GM12801 (cell line): ENCODE measurements around the gene IFNL1.

ENCODE experiments used
- TF ChIP-seq, protein P1 (sequence below): IDR thresholded peaks from one replicate; pipeline ENCODE4 v1.5.1; 2011; ENCODE audit warnings: control low read depth; ENCODE audit not compliant: insufficient read length; ENCODE audit errors: extremely low read depth

Gene IFNL1

DNA sequence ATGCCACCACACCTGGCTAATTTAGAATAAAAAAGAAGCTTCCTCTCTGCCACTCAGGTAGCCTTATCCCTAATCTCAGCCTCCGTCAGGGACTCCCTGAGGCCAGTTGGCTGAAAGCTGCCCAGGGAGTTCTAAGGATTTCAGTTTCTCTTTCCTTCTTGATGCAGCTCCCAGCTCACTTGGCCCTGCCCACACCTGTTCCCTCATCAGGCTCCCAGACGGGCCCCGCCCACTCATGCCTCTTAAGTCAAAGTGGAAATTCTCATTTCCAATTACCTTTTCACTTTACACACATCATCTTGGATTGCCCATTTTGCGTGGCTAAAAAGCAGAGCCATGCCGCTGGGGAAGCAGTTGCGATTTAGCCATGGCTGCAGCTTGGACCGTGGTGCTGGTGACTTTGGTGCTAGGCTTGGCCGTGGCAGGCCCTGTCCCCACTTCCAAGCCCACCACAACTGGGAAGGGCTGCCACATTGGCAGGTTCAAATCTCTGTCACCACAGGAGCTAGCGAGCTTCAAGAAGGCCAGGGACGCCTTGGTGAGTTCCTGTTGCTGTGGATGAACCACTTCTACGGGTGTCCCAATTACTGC, at the start of gene IFNL1:
IFNL1 (plus strand) TSS at position 353 of the 591 bp plus-strand sequence; CDS start at position 368, 15 bp downstream.
- TF ChIP-seq, protein P1, sequence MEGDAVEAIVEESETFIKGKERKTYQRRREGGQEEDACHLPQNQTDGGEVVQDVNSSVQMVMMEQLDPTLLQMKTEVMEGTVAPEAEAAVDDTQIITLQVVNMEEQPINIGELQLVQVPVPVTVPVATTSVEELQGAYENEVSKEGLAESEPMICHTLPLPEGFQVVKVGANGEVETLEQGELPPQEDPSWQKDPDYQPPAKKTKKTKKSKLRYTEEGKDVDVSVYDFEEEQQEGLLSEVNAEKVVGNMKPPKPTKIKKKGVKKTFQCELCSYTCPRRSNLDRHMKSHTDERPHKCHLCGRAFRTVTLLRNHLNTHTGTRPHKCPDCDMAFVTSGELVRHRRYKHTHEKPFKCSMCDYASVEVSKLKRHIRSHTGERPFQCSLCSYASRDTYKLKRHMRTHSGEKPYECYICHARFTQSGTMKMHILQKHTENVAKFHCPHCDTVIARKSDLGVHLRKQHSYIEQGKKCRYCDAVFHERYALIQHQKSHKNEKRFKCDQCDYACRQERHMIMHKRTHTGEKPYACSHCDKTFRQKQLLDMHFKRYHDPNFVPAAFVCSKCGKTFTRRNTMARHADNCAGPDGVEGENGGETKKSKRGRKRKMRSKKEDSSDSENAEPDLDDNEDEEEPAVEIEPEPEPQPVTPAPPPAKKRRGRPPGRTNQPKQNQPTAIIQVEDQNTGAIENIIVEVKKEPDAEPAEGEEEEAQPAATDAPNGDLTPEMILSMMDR: no peak

- TF ChIP-seq, protein P1: no peak
Observed at GRCh38 chr19:39246951-39247669, 49.1 kb upstream of the IFNL1 start.

- TF ChIP-seq, protein P1: no peak
Observed at GRCh38 chr19:39247701-39248664, 48.2 kb upstream of the IFNL1 start.

DNA sequence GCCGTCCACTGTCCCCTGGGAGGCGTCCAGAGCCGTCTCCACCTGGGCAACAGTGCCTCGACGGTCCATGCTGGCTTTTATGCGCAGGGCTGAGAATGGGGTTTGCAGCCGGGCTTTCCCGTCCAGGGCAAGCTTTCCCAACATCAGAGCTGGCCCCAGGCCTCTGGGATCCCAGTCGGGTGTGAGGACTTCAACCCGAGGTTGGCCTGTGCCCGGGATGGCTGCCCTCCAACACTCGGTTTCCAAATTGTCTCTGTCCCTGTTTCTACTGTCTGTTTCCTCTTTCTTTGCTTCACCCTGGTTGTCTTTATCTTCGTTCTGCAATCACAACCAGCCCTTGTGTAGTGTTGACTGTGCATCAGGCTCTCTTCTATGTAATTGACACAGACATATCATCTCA, 47.4 kb upstream of the IFNL1 start, which contains the start of gene IFNL4:
IFNL4 (minus strand) TSS at position 51 of the 400 bp plus-strand sequence.
- TF ChIP-seq, protein P1: no peak

GRCh38 chr19:39251081-39251480, 45.1 kb upstream of the IFNL1 start:
- TF ChIP-seq, protein P1: no peak

- TF ChIP-seq, protein P1: no peak
Observed at GRCh38 chr19:39251846-39252245, 44.4 kb upstream of the IFNL1 start.

DNA sequence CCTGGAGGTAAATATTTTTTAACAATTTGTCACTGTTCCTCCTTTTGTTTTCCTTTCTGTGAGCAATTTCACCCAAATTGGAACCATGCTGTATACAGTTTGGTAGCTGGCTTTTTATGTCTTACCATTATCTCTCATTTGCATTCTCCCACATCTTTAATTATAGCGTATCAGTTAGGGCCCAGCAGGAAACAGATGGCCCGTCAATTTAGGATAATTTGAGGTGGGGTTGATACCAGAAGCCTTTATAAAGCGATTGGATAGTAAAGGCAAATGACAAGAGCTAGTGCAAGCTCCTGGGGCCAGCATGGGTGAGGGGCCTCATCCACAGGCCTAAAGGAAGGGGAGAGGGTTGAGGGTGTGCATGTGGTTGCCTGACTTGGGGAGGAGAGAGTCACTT, 43.7 kb upstream of the IFNL1 start:
- TF ChIP-seq, protein P1: no peak
